Colon (tissue), 2 donors: Measurements from ENCODE around the gene COL21A1.

Experiments used
- FAIRE-seq: peaks from 2 replicates; lab custom pipeline; 2012; peaks lifted over from hg19 to GRCh38; lab: Jason Lieb, UNC
- donor health status: control.
- donor health status: control.

COL21A1 gene

GRCh38 chr6:56106231-56106630 lies 141.1 kb downstream of the COL21A1 start:
- FAIRE-seq, result no peak

GRCh38 chr6:56104591-56104990 lies 142.8 kb downstream of the COL21A1 start:
- no peak for FAIRE-seq

- FAIRE-seq, result no peak
Measured at GRCh38 chr6:56102216-56102615, 145.2 kb downstream of the COL21A1 start.

- no peak for FAIRE-seq
Measured at GRCh38 chr6:56101141-56101553, 146.2 kb downstream of the COL21A1 start.

DNA sequence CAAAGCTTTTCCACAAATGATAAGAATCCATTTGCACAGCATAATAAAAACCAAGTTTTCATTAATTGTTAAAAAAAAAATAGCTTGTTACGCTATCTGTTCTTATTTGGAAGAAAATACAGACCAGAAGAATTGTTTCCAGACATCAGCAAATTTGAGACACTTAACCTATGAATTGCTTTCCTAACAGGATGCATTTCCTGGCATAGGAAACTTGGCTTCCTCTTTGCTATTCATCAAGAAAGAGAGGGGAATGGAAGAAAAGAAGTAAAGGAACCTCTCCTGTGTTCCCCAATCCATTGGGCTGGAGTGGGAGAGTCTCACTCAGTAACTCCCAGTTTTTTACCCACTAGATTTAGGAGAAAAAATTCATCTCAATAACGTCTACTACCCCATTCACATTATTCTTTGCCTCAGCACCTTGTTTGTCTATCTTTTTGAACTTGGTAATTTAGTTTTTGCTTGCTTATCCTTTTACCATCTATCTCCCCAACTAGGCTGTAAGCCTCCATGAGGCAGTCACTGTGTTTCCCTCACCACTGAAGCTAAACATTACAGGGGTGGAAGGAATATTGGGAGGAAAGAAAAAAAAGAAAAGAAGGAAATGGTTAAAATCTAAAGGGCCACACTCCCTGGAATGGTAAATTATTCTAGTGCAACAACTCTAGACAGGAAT lies 150.3 kb downstream of the COL21A1 start:
- FAIRE-seq, result no peak

GRCh38 chr6:56096541-56096940 lies 150.8 kb downstream of the COL21A1 start:
- FAIRE-seq, result no peak

DNA sequence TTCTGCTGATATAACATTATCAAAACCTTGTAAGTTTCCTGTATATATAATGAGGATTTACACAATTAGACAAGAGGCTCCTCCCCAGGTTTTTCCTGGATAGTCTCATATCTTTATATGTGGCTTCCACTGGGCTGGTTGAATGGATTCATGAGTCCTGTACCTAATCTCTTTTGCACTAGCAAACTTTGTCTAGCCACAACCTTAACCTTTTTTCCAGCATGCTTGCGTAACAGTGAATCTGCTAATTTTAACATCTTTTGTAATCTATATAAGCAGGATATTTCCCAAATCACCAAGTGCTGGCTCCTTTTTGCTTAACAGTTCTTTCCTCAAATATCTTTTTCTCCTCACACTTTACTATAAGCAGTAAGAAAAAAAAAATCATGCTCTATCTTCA lies 153.6 kb downstream of the COL21A1 start:
- no peak for FAIRE-seq

DNA sequence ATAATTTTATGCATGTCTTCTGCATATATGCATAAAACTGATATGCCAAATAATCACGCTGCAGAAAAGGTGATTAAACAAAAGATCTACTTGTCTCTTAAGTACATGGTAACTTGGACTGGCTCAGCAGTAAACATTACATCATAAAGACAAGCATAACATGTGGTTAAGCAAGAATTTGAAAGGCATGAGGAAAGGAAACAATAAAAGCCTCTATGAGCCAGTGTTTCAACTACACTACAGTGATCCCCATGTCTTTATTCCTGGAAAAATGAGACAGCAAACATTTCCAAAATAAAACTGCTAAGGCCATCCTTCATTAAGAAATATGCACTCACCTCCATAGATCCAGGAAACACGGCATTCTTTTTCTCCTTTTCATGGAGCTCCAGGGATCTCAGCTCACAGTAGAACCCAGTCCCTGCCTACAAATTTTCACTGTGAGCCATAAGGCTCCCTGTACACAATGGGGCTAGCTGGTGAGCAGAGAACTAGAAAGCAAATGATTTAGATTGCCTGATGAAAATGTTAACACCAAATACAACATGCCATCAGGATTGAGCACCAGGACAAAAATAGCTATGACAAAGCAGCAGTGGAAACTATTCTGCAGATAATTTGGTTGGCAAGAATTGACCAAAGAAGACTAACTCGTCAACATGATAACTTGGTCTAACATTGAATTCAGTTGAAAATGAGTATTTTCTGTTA lies 156.1 kb downstream of the COL21A1 start:
- no peak for FAIRE-seq

- no peak for FAIRE-seq
Measured at GRCh38 chr6:56088641-56089040, 158.7 kb downstream of the COL21A1 start.

- FAIRE-seq, result no peak
Measured at GRCh38 chr6:56087421-56087820, 160.0 kb downstream of the COL21A1 start.

GRCh38 chr6:56079751-56080540 lies 167.4 kb downstream of the COL21A1 start:
- FAIRE-seq, result no peak

- no peak for FAIRE-seq
Measured at GRCh38 chr6:56076033-56076432, 171.3 kb downstream of the COL21A1 start.

DNA sequence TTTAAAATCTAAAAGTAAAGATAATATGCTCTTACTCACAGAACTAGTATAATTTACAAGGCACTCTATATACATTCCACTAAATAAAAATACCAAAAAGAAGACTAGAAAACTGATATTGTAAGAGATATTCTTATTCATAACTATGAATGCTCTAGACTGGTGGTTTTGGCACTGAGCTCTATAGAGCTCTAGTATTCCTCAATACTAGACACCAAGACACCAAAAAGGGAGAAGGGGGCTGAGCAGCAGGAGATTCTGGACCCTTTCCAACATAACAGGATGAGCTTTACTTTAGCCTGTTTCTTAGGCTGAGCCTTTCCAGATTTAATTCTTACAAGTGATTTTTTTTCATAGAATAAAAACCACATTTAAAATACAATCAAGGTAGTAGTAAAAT lies 173.6 kb downstream of the COL21A1 start:
- FAIRE-seq, result no peak

GRCh38 chr6:56073315-56073714 lies 174.1 kb downstream of the COL21A1 start:
- FAIRE-seq, result no peak

GRCh38 chr6:56072856-56073255 lies 174.5 kb downstream of the COL21A1 start:
- no peak for FAIRE-seq

DNA sequence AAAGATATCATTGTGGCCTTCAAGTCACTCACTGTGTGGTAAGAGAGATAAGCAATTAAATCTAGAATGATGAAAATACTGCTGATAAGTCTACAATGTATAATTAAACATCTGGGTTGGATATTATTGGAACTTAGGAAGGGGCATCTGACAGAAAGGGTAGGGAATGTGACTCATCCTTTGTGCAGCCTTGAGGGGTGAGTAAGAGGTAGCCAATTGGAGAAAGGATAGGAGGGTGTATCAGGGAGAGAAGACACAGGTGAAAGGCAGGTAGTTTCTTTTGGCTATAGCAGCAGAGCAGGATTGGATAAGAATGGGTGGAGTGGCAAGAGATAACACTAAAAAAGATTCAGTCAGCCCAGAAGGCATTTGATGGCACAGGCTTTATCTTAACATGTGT lies 182.0 kb downstream of the COL21A1 start:
- FAIRE-seq, result no peak

- FAIRE-seq, result no peak
Measured at GRCh38 chr6:56062836-56063235, 184.5 kb downstream of the COL21A1 start.

DNA sequence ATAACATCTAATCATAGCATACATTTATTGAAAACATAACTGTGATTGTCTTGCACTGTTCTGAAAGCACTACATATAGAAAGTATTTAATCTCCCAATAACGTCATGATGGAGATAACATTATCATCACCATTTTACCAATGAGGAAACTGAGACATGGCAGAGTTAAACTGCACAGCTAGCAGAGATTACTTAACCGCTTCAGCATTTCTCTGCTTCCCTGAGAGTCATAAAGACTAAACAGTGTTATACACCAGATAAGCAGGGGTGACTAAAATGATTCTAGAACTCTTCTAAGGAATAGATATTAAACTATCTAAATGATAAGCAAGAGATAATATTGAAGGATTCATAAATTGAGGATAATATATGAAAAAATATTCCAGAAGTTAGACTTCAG lies 188.7 kb downstream of the COL21A1 start:
- FAIRE-seq, result no peak

- no peak for FAIRE-seq
Measured at GRCh38 chr6:56055081-56055704, 192.2 kb downstream of the COL21A1 start.

DNA sequence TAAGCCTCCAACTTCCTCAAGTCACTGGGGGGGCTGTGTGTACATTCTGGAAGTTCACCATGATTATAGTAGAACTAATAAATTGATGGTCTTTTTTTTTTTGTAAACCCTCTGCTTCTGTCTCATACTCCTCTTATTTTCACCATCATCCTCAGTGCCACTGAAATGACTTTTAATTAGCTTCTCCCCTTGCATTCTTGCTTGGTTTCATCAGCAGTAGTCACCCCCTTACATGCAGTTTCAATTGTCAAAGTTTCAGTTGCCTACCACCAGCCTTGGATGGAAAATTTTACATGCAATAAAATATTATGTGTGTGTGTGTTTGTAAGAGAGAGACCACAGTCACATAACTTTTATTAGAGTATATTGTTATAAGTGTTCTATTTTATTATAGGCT lies 196.2 kb downstream of the COL21A1 start:
- FAIRE-seq, result no peak

DNA sequence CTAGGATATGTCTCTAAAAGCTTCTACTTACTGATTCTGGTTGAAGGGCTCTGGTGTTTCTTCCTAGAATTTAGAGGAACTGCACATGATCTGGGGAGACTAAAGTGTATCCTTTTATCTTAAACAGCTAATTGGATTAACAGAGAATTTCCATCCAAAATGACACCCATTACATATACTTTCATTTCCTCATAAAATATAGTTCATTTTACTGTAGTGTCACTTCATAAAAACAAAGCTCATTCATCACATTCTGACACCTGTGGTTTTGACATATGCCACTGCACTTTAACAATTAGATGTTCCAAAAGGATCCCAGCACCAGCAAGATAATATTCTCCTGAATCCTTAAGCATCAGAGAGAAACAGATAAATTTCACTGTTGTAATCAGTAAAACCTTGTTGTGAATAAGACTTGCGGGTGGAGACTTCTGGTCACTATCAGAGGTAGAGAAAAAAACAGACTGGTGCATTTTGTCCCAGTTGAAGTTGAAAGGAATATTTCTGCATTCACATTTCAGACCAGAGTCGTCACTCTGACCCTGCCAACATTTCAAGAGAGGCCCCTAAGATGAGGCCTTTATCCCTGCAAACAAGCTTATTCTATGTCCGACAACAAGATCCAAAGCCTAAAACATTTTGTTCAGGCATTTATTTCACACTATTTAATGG lies 196.7 kb downstream of the COL21A1 start:
- FAIRE-seq, result no peak

DNA sequence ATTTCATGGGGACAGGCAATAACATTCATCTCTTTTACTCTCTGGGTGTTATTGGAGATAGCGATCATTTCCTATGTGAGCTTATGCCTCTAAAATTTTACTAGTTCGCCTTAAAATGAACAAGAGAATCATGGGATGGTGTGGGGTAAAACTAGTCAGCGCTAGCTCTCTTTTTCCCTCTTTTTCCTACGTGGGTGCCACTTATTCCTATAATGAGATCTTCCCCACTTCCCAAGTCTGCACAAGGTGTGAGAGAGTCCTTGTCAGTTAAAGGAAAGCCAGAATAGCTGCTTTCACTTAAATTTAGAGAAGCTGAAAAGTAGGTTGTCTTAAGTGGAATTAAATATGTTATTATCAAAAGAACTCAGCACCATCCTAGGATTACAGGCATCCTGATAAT lies 198.8 kb downstream of the COL21A1 start:
- FAIRE-seq, result no peak
